WTC11 (cell line): ENCODE data around the gene ADGRV1. TPM values are rescaled to one million over a fixed set of nuclear protein-coding genes. Genes with fewer than 3 reads are reported as not detected.
A peak's percentile ranks its signal among the peaks of the same experiment; 100 is the strongest.

Experiments
- ATAC-seq: fragments of 200-7000 bp; cut with Tn5 transposase; 2 replicates; pipeline ENCODE4 v1.10.0; 2021; ENCODE audit warnings: mild to moderate bottlenecking, moderate library complexity
- CTCF ChIA-PET: fragments of 300-600 bp; sonication (Branson Sonifier 250); formaldehyde crosslinking; loops from one replicate; lab custom pipeline; 2021; ENCODE audit warnings: antibody characterized with exemption; lab: Charles Lee
- POLR2A ChIA-PET: fragments of 350-600 bp; sonication (Branson Sonifier 250); formaldehyde crosslinking; loops from one replicate; lab custom pipeline; 2021; ENCODE audit warnings: antibody characterized with exemption; lab: Charles Lee
- DNase-seq: peaks from one replicate; pipeline ENCODE4 v3.0.0; 2021; ENCODE audit warnings: low spot score
- H3K27ac Mint-ChIP-seq: 2 replicates; pipeline ENCODE4 v1.8.0; 2021; ENCODE audit warnings: mixed read lengths
- H3K27me3 Mint-ChIP-seq: 2 replicates; pipeline ENCODE4 v1.8.0; 2021; ENCODE audit warnings: low read depth, mild to moderate bottlenecking, moderate library complexity, mixed read lengths
- H3K36me3 Mint-ChIP-seq: 2 replicates; pipeline ENCODE4 v1.8.0; 2021; ENCODE audit warnings: mixed read lengths
- H3K4me1 Mint-ChIP-seq: 2 replicates; pipeline ENCODE4 v1.8.0; 2022; ENCODE audit warnings: mixed read lengths
- H3K4me3 Mint-ChIP-seq: 2 replicates; pipeline ENCODE4 v1.8.0; 2021; ENCODE audit warnings: mild to moderate bottlenecking, moderate library complexity, mixed read lengths
- H3K9me3 Mint-ChIP-seq: 2 replicates; pipeline ENCODE4 v1.8.0; 2021; ENCODE audit warnings: mixed read lengths
- CREM ChIP-seq: sonication (generic); formaldehyde crosslinking; IDR thresholded peaks from 2 replicates; pipeline ENCODE4 v1.8.1; 2022; ENCODE audit warnings: mild to moderate bottlenecking, missing genetic modification reagents, moderate library complexity
- CTCF ChIP-seq: fragments of 200-600 bp; IDR thresholded peaks from 2 replicates; pipeline ENCODE4 v1.8.0; 2022; ENCODE audit warnings: antibody characterized with exemption
- ELF4 ChIP-seq: sonication (generic); formaldehyde crosslinking; IDR thresholded peaks from 2 replicates; pipeline ENCODE4 v1.8.1; 2022; ENCODE audit warnings: low read depth, mild to moderate bottlenecking, moderate library complexity, missing genetic modification reagents
- FOXJ3 ChIP-seq: sonication (generic); formaldehyde crosslinking; IDR thresholded peaks from 2 replicates; pipeline ENCODE4 v1.9.0; 2021; ENCODE audit warnings: missing genetic modification reagents, mild to moderate bottlenecking, borderline replicate concordance
- GRHL2 ChIP-seq: fragments of 250-450 bp; sonication (Bioruptor Pico); IDR thresholded peaks from 2 replicates; pipeline ENCODE4 v1.8.0; 2022; ENCODE audit warnings: mild to moderate bottlenecking, moderate library complexity; ENCODE audit not compliant: insufficient replicate concordance, severe bottlenecking
- KAT7 ChIP-seq: sonication (generic); formaldehyde crosslinking; IDR thresholded peaks from 2 replicates; pipeline ENCODE4 v1.8.1; 2023; ENCODE audit warnings: missing genetic modification reagents, mild to moderate bottlenecking, borderline replicate concordance
- MXD4 ChIP-seq: fragments of 250-450 bp; sonication (Bioruptor Pico); IDR thresholded peaks from 2 replicates; pipeline ENCODE4 v1.8.0; 2021; ENCODE audit warnings: mild to moderate bottlenecking, moderate library complexity, borderline replicate concordance
- PRRX2 ChIP-seq: fragments of 250-450 bp; sonication (Bioruptor Pico); IDR thresholded peaks from 2 replicates; pipeline ENCODE4 v1.8.0; 2021; ENCODE audit warnings: mild to moderate bottlenecking
- TP53 ChIP-seq: sonication (generic); formaldehyde crosslinking; IDR thresholded peaks from 2 replicates; pipeline ENCODE4 v1.8.1; 2023; ENCODE audit warnings: mild to moderate bottlenecking, missing genetic modification reagents
- USF1 ChIP-seq: sonication (generic); formaldehyde crosslinking; IDR thresholded peaks from 2 replicates; pipeline ENCODE4 v1.8.0; 2022; ENCODE audit warnings: mild to moderate bottlenecking, missing genetic modification reagents
- ZNF232 ChIP-seq: sonication (generic); formaldehyde crosslinking; IDR thresholded peaks from 2 replicates; pipeline ENCODE4 v1.8.0; 2022; ENCODE audit warnings: mild to moderate bottlenecking, missing genetic modification reagents
- ZNF396 ChIP-seq: fragments of 250-450 bp; sonication (Bioruptor Pico); IDR thresholded peaks from 2 replicates; pipeline ENCODE4 v1.8.0; 2021; ENCODE audit warnings: mild to moderate bottlenecking, moderate library complexity, borderline replicate concordance
- ZNF425 ChIP-seq: fragments of 250-450 bp; sonication (Bioruptor Pico); conservative IDR thresholded peaks from 2 replicates; pipeline ENCODE4 v1.9.0; 2021; ENCODE audit warnings: mild to moderate bottlenecking
- total RNA-seq: library from RNA; stranded (reverse); gene quantifications from 3 replicates; pipeline ENCODE4 v1.2.3, GENCODE V29; 2021
- TF ChIP-seq, protein P1 (sequence below): fragments of 250-450 bp; sonication (Bioruptor Pico); IDR thresholded peaks from 2 replicates; pipeline ENCODE4 v1.9.0; 2021; ENCODE audit warnings: moderate library complexity, mild to moderate bottlenecking, inconsistent platforms, borderline replicate concordance
- TF ChIP-seq, protein P2 (sequence below): fragments of 250-450 bp; sonication (Bioruptor Pico); IDR thresholded peaks from 2 replicates; pipeline ENCODE4 v1.9.0; 2021; ENCODE audit warnings: mild to moderate bottlenecking, borderline replicate concordance
- TF ChIP-seq, protein P3 (sequence below): sonication (generic); formaldehyde crosslinking; IDR thresholded peaks from 2 replicates; pipeline ENCODE4 v1.8.1; 2023; ENCODE audit warnings: mild to moderate bottlenecking, missing genetic modification reagents, moderate library complexity
- TF ChIP-seq, protein P4 (sequence below): sonication (generic); formaldehyde crosslinking; conservative IDR thresholded peaks from 2 replicates; pipeline ENCODE4 v1.8.1; 2022; ENCODE audit warnings: mild to moderate bottlenecking, missing genetic modification reagents

ADGRV1 gene
- total RNA-seq, 1 experiment from 2014 or later: 74.5 TPM

GRCh38 chr5:91098541-91098940 lies 539.9 kb downstream of the ADGRV1 start (continued):
- TF ChIP-seq, protein P1, sequence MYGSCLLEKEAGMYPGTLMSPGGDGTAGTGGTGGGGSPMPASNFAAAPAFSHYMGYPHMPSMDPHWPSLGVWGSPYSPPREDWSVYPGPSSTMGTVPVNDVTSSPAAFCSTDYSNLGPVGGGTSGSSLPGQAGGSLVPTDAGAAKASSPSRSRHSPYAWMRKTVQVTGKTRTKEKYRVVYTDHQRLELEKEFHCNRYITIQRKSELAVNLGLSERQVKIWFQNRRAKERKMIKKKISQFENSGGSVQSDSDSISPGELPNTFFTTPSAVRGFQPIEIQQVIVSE: no peak
- TF ChIP-seq ELF4 (no peak), USF1 (CRISPR knock-in tag) (no peak), FOXJ3 (CRISPR knock-in tag) (no peak), MXD4 (CRISPR knock-in tag) (no peak), ZNF425 (no peak), PRRX2 (CRISPR knock-in tag) (no peak), ZNF232 (CRISPR knock-in tag) (no peak), KAT7 (CRISPR knock-in tag) (no peak)
- TF ChIP-seq, protein P2, sequence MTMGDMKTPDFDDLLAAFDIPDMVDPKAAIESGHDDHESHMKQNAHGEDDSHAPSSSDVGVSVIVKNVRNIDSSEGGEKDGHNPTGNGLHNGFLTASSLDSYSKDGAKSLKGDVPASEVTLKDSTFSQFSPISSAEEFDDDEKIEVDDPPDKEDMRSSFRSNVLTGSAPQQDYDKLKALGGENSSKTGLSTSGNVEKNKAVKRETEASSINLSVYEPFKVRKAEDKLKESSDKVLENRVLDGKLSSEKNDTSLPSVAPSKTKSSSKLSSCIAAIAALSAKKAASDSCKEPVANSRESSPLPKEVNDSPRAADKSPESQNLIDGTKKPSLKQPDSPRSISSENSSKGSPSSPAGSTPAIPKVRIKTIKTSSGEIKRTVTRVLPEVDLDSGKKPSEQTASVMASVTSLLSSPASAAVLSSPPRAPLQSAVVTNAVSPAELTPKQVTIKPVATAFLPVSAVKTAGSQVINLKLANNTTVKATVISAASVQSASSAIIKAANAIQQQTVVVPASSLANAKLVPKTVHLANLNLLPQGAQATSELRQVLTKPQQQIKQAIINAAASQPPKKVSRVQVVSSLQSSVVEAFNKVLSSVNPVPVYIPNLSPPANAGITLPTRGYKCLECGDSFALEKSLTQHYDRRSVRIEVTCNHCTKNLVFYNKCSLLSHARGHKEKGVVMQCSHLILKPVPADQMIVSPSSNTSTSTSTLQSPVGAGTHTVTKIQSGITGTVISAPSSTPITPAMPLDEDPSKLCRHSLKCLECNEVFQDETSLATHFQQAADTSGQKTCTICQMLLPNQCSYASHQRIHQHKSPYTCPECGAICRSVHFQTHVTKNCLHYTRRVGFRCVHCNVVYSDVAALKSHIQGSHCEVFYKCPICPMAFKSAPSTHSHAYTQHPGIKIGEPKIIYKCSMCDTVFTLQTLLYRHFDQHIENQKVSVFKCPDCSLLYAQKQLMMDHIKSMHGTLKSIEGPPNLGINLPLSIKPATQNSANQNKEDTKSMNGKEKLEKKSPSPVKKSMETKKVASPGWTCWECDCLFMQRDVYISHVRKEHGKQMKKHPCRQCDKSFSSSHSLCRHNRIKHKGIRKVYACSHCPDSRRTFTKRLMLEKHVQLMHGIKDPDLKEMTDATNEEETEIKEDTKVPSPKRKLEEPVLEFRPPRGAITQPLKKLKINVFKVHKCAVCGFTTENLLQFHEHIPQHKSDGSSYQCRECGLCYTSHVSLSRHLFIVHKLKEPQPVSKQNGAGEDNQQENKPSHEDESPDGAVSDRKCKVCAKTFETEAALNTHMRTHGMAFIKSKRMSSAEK (CRISPR knock-in tag): no peak
- TF ChIP-seq, protein P3, sequence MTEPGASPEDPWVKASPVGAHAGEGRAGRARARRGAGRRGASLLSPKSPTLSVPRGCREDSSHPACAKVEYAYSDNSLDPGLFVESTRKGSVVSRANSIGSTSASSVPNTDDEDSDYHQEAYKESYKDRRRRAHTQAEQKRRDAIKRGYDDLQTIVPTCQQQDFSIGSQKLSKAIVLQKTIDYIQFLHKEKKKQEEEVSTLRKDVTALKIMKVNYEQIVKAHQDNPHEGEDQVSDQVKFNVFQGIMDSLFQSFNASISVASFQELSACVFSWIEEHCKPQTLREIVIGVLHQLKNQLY (CRISPR knock-in tag): no peak
- TF ChIP-seq, protein P4, sequence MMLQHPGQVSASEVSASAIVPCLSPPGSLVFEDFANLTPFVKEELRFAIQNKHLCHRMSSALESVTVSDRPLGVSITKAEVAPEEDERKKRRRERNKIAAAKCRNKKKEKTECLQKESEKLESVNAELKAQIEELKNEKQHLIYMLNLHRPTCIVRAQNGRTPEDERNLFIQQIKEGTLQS (CRISPR knock-in tag): no peak

DNA sequence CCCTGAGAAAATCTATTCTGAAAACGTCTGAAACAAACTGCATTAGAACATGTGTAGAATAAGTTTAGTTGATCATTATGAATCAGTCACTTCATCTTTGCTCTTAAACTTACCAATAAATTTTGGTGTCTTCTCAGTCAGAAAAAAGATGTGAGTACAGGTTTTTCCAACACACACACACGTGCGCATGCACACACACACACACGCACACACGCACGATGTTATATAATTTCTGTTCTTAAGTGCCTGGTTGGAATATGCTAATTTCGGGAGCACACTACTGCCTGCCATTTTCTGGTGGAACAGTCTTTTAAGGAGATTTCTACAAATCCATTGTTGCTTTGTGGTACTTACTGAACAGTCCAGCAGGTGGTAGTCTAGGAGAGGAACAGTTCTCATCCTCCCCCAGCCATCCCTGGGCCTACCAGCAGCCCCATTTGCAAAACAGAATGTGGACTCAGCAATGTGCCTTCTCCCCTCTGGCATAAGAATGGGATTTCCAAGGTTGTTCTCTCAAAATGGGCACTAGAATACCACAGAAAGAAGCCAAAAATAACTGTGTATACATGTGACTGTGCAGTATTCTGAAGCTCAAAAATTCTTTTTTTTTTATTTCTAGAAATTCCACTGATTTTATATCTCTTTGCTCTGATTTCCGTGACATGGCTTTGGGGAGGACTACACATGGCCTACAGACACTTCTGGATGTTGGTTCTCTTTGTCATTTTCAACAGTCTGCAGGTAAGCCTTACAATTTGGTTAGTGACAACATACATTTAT lies 543.2 kb downstream of the ADGRV1 start:
- H3K4me1 Mint-ChIP-seq: peaks cover 35% of the 10 kb centered on the region
- TF ChIP-seq TP53 (CRISPR knock-in tag) (no peak), GRHL2 (CRISPR knock-in tag) (no peak), CREM (CRISPR knock-in tag) (no peak), ZNF396 (CRISPR knock-in tag) (0 out of 2 replicates have a peak, but pooled peaks have one; percentile 46), CTCF (peak; percentile 42; the same call in 1 of the 2 replicates)
- H3K27me3 Mint-ChIP-seq: no peaks in the 10 kb centered on the region
- no peak overlapping the region for H3K27ac Mint-ChIP-seq
- peaks cover 12% of the 10 kb centered on the region for H3K9me3 Mint-ChIP-seq
- DNase-seq (peak; percentile 62), ATAC-seq (peak; percentile 97)
- peaks cover 29% of the 10 kb centered on the region for H3K36me3 Mint-ChIP-seq
- no peak overlapping the region for H3K4me3 Mint-ChIP-seq
- ChIA-PET POLR2A (no interaction called here), CTCF (no interaction called here)
